H1 (cell line): ENCODE results near the gene CTDNEP1. TPM values are rescaled to one million over a fixed set of nuclear protein-coding genes. Genes with fewer than 3 reads are reported as not detected.

ENCODE experiments used
- CTCF ChIA-PET: fragments of 300-600 bp; sonication (Branson Sonifier 250); formaldehyde crosslinking; loops from one replicate; lab custom pipeline; 2021; ENCODE audit not compliant: partially characterized antibody; lab: Charles Lee
- POLR2A ChIA-PET: fragments of 300-600 bp; sonication (Branson Sonifier 250); formaldehyde crosslinking; loops from one replicate; lab custom pipeline; 2021; ENCODE audit warnings: inconsistent platforms; ENCODE audit not compliant: partially characterized antibody; lab: Charles Lee
- DNase-seq, 2 experiments: peaks; one replicate each; pipeline versions ENCODE4 v3.0.0 to v3.0.0-alpha.2; 2010 to 2022; ENCODE audit warnings: low spot score in 2 of 2, low read depth in 1 of 2, mixed read lengths in 1 of 2
- FAIRE-seq: peaks from 2 replicates; lab custom pipeline; 2011; peaks lifted over from hg19 to GRCh38; lab: Jason Lieb, UNC
- H2AFZ ChIP-seq: 2 replicates; pipeline ENCODE4 v1.8.1; 2012; ENCODE audit warnings: low read length, inconsistent platforms
- H2AK5ac ChIP-seq: 2 replicates; pipeline ENCODE4 v1.6.1; 2013; ENCODE audit warnings: low read depth, low read length
- H2BK120ac ChIP-seq: replicated peaks from 2 replicates; pipeline ENCODE3; 2013; ENCODE audit warnings: low read depth, low read length, inconsistent platforms
- H2BK12ac ChIP-seq: 2 replicates; pipeline ENCODE4 v1.6.1; 2013; ENCODE audit warnings: low read depth, low read length
- H2BK15ac ChIP-seq: 2 replicates; pipeline ENCODE4 v1.6.1; 2013; ENCODE audit warnings: low read length
- H2BK20ac ChIP-seq: 2 replicates; pipeline ENCODE4 v1.6.1; 2013; ENCODE audit warnings: low read length
- H2BK5ac ChIP-seq: 2 replicates; pipeline ENCODE4 v1.6.1; 2013; ENCODE audit warnings: low read depth, low read length
- H3K14ac ChIP-seq: 2 replicates; pipeline ENCODE4 v1.6.1; 2013; ENCODE audit warnings: inconsistent platforms; ENCODE audit not compliant: insufficient read length
- H3K18ac ChIP-seq: 2 replicates; pipeline ENCODE4 v1.6.1; 2013; ENCODE audit warnings: low read length; ENCODE audit errors: extremely low read depth
- H3K23ac ChIP-seq: 2 replicates; pipeline ENCODE4 v1.6.1; 2013; ENCODE audit warnings: inconsistent platforms; ENCODE audit not compliant: insufficient read length
- H3K23me2 ChIP-seq: 2 replicates; pipeline ENCODE4 v1.6.1; 2013; ENCODE audit warnings: low read depth, low read length
- H3K27ac ChIP-seq: 2 replicates; pipeline ENCODE4 v1.6.1; 2011; ENCODE audit warnings: low read depth, low read length, inconsistent platforms
- H3K27me3 ChIP-seq, 4 experiments: replicated peaks in 1 of 4; 1 replicate in 1 of 4; 2 replicates in 3 of 4; pipeline versions ENCODE4 v1.6.1 to v1.8.1; 2011 to 2013; ENCODE audit warnings: low read length in 3 of 4, mild to moderate bottlenecking in 3 of 4, inconsistent platforms in 2 of 4, mixed read lengths in 2 of 4, moderate library complexity in 1 of 4; ENCODE audit not compliant: control insufficient read depth in 3 of 4, insufficient read depth in 3 of 4; ENCODE audit errors: extremely low read depth in 1 of 4
- H3K36me3 ChIP-seq, 4 experiments: 2 replicates each; pipeline versions ENCODE4 v1.6.1 to v1.8.1; 2011 to 2013; ENCODE audit warnings: mild to moderate bottlenecking in 4 of 4, low read length in 3 of 4, moderate library complexity in 2 of 4, control low read depth in 1 of 4, inconsistent platforms in 1 of 4; ENCODE audit not compliant: insufficient read depth in 4 of 4, control insufficient read depth in 2 of 4
- H3K4ac ChIP-seq: replicated peaks from 2 replicates; pipeline ENCODE3; 2013; ENCODE audit warnings: low read length, low read depth, mixed read lengths, inconsistent platforms; ENCODE audit not compliant: insufficient read length
- H3K4me1 ChIP-seq, 4 experiments: replicated peaks in 1 of 4; 1 replicate in 1 of 4; 2 replicates in 3 of 4; pipeline versions ENCODE4 v1.6.1 to v1.8.1; 2011 to 2013; ENCODE audit warnings: low read length in 3 of 4, inconsistent platforms in 2 of 4, mixed read lengths in 1 of 4; ENCODE audit not compliant: insufficient read depth in 4 of 4, control insufficient read depth in 3 of 4
- H3K4me2 ChIP-seq, 2 experiments: 2 replicates each; pipeline versions ENCODE4 v1.6.1 to v1.8.1; 2011 to 2013; ENCODE audit warnings: low read depth in 2 of 2, low read length in 2 of 2, control low read depth in 1 of 2, inconsistent platforms in 1 of 2, mild to moderate bottlenecking in 1 of 2; ENCODE audit not compliant: insufficient read depth in 1 of 2
- H3K4me3 ChIP-seq, 4 experiments: fragments of 200-600, 300-600 bp in 1 of 4; sonication (generic), shearing (Covaris generic), sonication (Bioruptor Twin) in 1 of 4; 2 replicates each; pipeline versions ENCODE4 v1.5.1 to v1.8.1; 2011 to 2016; ENCODE audit warnings: low read length in 4 of 4, low read depth in 3 of 4, control low read depth in 2 of 4, inconsistent platforms in 2 of 4, mild to moderate bottlenecking in 2 of 4, mixed read lengths in 1 of 4, moderate library complexity in 1 of 4; ENCODE audit not compliant: insufficient read depth in 2 of 4; ENCODE audit errors: extremely low read depth in 1 of 4
- H3K56ac ChIP-seq: replicated peaks from 2 replicates; pipeline ENCODE3; 2013; ENCODE audit warnings: low read depth, mild to moderate bottlenecking, mixed read lengths, low read length, inconsistent platforms; ENCODE audit not compliant: insufficient read length
- H3K79me1 ChIP-seq: 2 replicates; pipeline ENCODE4 v1.6.1; 2013; ENCODE audit warnings: low read depth, low read length, control low read depth
- H3K79me2 ChIP-seq, 2 experiments: 2 replicates each; pipeline versions ENCODE4 v1.6.1 to v1.8.1; 2012 to 2013; ENCODE audit warnings: low read length in 2 of 2, mild to moderate bottlenecking in 2 of 2, inconsistent platforms in 1 of 2; ENCODE audit not compliant: insufficient read depth in 2 of 2, control insufficient read depth in 1 of 2
- H3K9ac ChIP-seq, 4 experiments: replicated peaks in 1 of 4; 1 replicate in 1 of 4; 2 replicates in 3 of 4; pipeline versions ENCODE4 v1.6.1 to v1.8.1; 2011 to 2013; ENCODE audit warnings: low read depth in 3 of 4, low read length in 3 of 4, control low read depth in 2 of 4, mild to moderate bottlenecking in 2 of 4, moderate library complexity in 2 of 4, inconsistent platforms in 1 of 4; ENCODE audit errors: extremely low read depth in 1 of 4
- H3K9me3 ChIP-seq, 2 experiments: 2 replicates each; pipeline versions ENCODE4 v1.6.1 to v1.8.1; 2012 to 2013; ENCODE audit warnings: mild to moderate bottlenecking in 2 of 2, moderate library complexity in 2 of 2, control low read depth in 1 of 2, inconsistent platforms in 1 of 2, low read depth in 1 of 2, low read length in 1 of 2, mixed read lengths in 1 of 2; ENCODE audit not compliant: insufficient read depth in 2 of 2
- H4K20me1 ChIP-seq, 2 experiments: replicated peaks in 1 of 2; 2 replicates each; pipeline versions ENCODE3 to v1.8.1; 2011 to 2013; ENCODE audit warnings: inconsistent platforms in 2 of 2, low read length in 2 of 2, mild to moderate bottlenecking in 1 of 2; ENCODE audit not compliant: insufficient read depth in 2 of 2, control insufficient read depth in 1 of 2
- H4K5ac ChIP-seq: 2 replicates; pipeline ENCODE4 v1.6.1; 2013; ENCODE audit warnings: low read length, low read depth, mixed read lengths, inconsistent platforms; ENCODE audit not compliant: insufficient read length
- H4K8ac ChIP-seq: 2 replicates; pipeline ENCODE4 v1.8.0; 2013; ENCODE audit warnings: mild to moderate bottlenecking, moderate library complexity, low read length, inconsistent platforms; ENCODE audit not compliant: insufficient read depth; ENCODE audit errors: extremely low read depth
- H4K91ac ChIP-seq: replicated peaks from 2 replicates; pipeline ENCODE3; 2013; ENCODE audit warnings: low read length, mixed read lengths, inconsistent platforms; ENCODE audit not compliant: insufficient read length
- CHD1 ChIP-seq: IDR thresholded peaks from 2 replicates; pipeline ENCODE4 v1.6.1; 2012; ENCODE audit warnings: low read depth, low read length, improper control_type of control experiment
- CREB1 ChIP-seq: IDR thresholded peaks from 2 replicates; pipeline ENCODE4 v1.6.1; 2012; ENCODE audit warnings: inconsistent platforms
- CTBP2 ChIP-seq: IDR thresholded peaks from 2 replicates; pipeline ENCODE4 v1.7.0; 2011; ENCODE audit warnings: borderline replicate concordance, mild to moderate bottlenecking, moderate library complexity, mixed read lengths, low read length; ENCODE audit not compliant: insufficient read depth, insufficient read length
- EP300 ChIP-seq, 2 experiments: IDR thresholded peaks; 1 replicate in 1 of 2; 2 replicates in 1 of 2; pipeline ENCODE4 v1.6.1; 2011 to 2012; ENCODE audit warnings: low read depth in 2 of 2, low read length in 2 of 2, mild to moderate bottlenecking in 2 of 2, borderline replicate concordance in 1 of 2, inconsistent platforms in 1 of 2, moderate library complexity in 1 of 2
- EZH2 ChIP-seq: fragments of 200-600 bp; sonication (generic); IDR thresholded peaks from 2 replicates; pipeline ENCODE4 v1.7.1; 2012; ENCODE audit warnings: low read depth, mild to moderate bottlenecking, moderate library complexity, low read length, inconsistent platforms; ENCODE audit not compliant: severe bottlenecking
- FOSL1 ChIP-seq: IDR thresholded peaks from 2 replicates; pipeline ENCODE4 v1.6.1; 2011; ENCODE audit warnings: mild to moderate bottlenecking, low read depth, low read length, moderate library complexity; ENCODE audit not compliant: insufficient read depth
- HDAC2 ChIP-seq, 2 experiments: fragments of 300-600 bp in 1 of 2; sonication (generic) in 1 of 2; IDR thresholded peaks; 2 replicates each; pipeline ENCODE4 v1.6.1; 2011 to 2012; ENCODE audit warnings: low read depth in 2 of 2, low read length in 2 of 2, mild to moderate bottlenecking in 2 of 2, moderate library complexity in 2 of 2, borderline replicate concordance in 1 of 2, inconsistent platforms in 1 of 2
- MAFK ChIP-seq: IDR thresholded peaks from 2 replicates; pipeline ENCODE4 v1.6.1; 2012; ENCODE audit warnings: low read depth, mild to moderate bottlenecking, improper control_type of control experiment, low read length
- SP1 ChIP-seq: IDR thresholded peaks from 2 replicates; pipeline ENCODE4 v1.6.1; 2011; ENCODE audit warnings: low read depth, low read length
- SRF ChIP-seq: IDR thresholded peaks from 2 replicates; pipeline ENCODE4 v1.6.1; 2011; ENCODE audit warnings: mild to moderate bottlenecking, low read depth, low read length, moderate library complexity
- USF2 ChIP-seq: IDR thresholded peaks from 2 replicates; pipeline ENCODE4 v1.6.1; 2011; ENCODE audit warnings: low read length, improper control_type of control experiment
- WGBS, 2 experiments: shearing (Covaris generic) in 1 of 2; methylation state at CpG; one replicate each; pipeline versions ENCODE4 v1.1.6 to v1.1.7; 2013 to 2015; ENCODE audit warnings: low lambda C conversion rate in 2 of 2, mixed read lengths in 2 of 2, inconsistent platforms in 1 of 2, low coverage in 1 of 2, missing lambda C conversion rate in 1 of 2; ENCODE audit not compliant: insufficient replicate concordance in 2 of 2, insufficient coverage in 1 of 2, insufficient read length in 1 of 2; ENCODE audit errors: extremely low coverage in 1 of 2, missing lambda C conversion rate in 1 of 2; 5-methylcytosine and 5-hydroxymethylcytosine counted together
- polyA plus RNA-seq, 7 experiments: library from polyadenylated mRNA; depleted of rRNA in 3 of 7; stranded (reverse) in 5 of 7; unstranded in 2 of 7; fragments of >200 nt in 5 of 7; fragments of 200-250 nt in 2 of 7; gene quantifications; 1 replicate in 5 of 7; 2 replicates in 1 of 7; 4 replicates in 1 of 7; pipeline versions ENCODE4 v1.2.1 to v1.2.3, GENCODE V29; 2011 to 2013; ENCODE audit warnings: missing spikeins in 2 of 7, mixed read lengths in 2 of 7
- total RNA-seq: library from RNA; stranded (reverse); fragmentation: NEBNext Ultra II Directional; extraction: Animal tissue kit (Norgen Biotek cat#: 25700); gene quantifications from 2 replicates; pipeline ENCODE4 v1.2.1, GENCODE V29; 2021

CTDNEP1 gene
- total and polyA plus RNA-seq, 2 of the 8 experiments (the other 6 are each of a cell fraction or from before 2014, with no cell fraction given), result 114 to 123 TPM

DNA sequence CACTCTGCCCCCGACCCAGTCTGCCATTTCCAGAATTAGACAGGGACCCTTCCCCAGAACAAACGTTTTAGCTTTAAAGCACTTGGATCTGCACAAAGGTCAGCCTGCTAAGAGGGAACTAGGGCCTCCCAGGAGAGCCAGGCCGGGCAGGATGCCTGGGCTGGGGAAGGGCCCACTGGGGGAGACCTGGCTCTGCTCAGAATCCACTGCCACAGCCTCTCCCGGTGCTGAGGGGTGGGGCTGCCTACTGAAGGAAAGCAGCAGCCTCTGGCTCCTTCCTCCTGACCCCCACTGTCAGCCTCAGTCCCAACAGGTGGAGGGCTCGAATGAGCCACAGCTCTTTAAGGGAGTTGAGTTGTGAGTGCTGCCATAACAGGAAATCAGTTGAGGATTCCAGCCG lies 41.2 kb upstream of the CTDNEP1 start:
- Histone ChIP-seq H2AFZ (no peak overlapping the region), H4K5ac (no peak overlapping the region), H3K4me2 (no peak overlapping the region), H3K14ac (no peak overlapping the region), H3K23me2 (peaks cover 2% of the 10 kb centered on the region; the same call in 1 of the 2 replicates), H4K91ac (no peak overlapping the region), H2AK5ac (no peak overlapping the region), H3K4me3 (no peak overlapping the region), H3K18ac (no peak overlapping the region), H3K27me3 (peaks cover 3 to 11% (median 9%) of the 10 kb centered on the region in 4 experiments), H2BK12ac (no peak overlapping the region), H4K8ac (no peak overlapping the region; the same call in 1 of the 2 replicates), H3K79me2 (no peaks in the 10 kb centered on the region), H2BK20ac (no peak overlapping the region), H2BK120ac (no peak overlapping the region), H2BK5ac (no peak overlapping the region), H3K27ac (no peak overlapping the region), H3K4ac (no peak overlapping the region), H2BK15ac (no peak overlapping the region), H4K20me1 (peaks cover 0 to 9% of the 10 kb centered on the region in 2 experiments), H3K23ac (no peak overlapping the region), H3K56ac (no peak overlapping the region), H3K36me3 (no peaks in the 10 kb centered on the region), H3K4me1 (peaks cover 0 to 14% (median 9%) of the 10 kb centered on the region in 4 experiments; a peak in 6 of 7 replicates), H3K79me1 (peaks cover 2% of the 10 kb centered on the region; the same call in 1 of the 2 replicates), H3K9me3 (no peaks in the 10 kb centered on the region; a peak in 1 of 4 replicates), H3K9ac (no peak overlapping the region)
- ChIA-PET POLR2A (interaction anchor here (1.1 to 6.7 kb wide), 10 partner anchors 8 to 72 kb away, joined by 3 to 94 read pairs (median 16); partner anchors contain the start of genes CLDN7, DVL2, GABARAP and GPS2), CTCF (interaction anchor here (0.8 to 5.7 kb wide), 4 partner anchors 11 to 268 kb away, joined by 3 to 46 read pairs (median 4); partner anchors contain the start of gene SLC2A4)
- no peak for DNase-seq
- WGBS, 2 experiments, result 83% methylated on average over 6 of the region's 6 CpGs; no CpG with 5 or more reads in 1 of the 2 experiments
- FAIRE-seq, result no peak
- no peak for TF ChIP-seq SP1
- no peak for TF ChIP-seq FOSL1
- no peak for TF ChIP-seq EZH2
- no peak for TF ChIP-seq EP300 (IDR thresholded peaks at IDR 0.05; ENCODE audit: borderline replicate concordance in 1 of 2, low read depth in 2 of 2, low read length in 2 of 2)
- no peak for TF ChIP-seq SRF
- no peak for TF ChIP-seq USF2
- TF ChIP-seq HDAC2 (IDR thresholded peaks at IDR 0.05; ENCODE audit: borderline replicate concordance in 1 of 2, low read depth in 2 of 2, low read length in 2 of 2), result no peak
- no peak for TF ChIP-seq CHD1
- no peak for TF ChIP-seq CTBP2
- TF ChIP-seq CREB1, result no peak
- TF ChIP-seq MAFK, result no peak
